ENCODE results near the gene PRR30.

The PRR30 gene

DNA sequence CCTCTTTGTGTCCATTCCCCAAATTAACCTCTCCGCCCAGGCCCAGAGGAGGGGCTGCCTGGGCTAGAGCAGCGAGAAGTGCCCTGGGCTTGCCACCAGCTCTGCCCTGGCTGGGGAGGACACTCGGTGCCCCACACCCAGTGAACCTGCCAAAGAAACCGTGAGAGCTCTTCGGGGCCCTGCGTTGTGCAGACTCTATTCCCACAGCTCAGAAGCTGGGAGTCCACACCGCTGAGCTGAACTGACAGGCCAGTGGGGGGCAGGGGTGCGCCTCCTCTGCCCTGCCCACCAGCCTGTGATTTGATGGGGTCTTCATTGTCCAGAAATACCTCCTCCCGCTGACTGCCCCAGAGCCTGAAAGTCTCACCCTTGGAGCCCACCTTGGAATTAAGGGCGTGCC, 39.2 kb downstream of the PRR30 start:
- in situ Hi-C loops (cut with HindIII; ENCODE audit: low sequenced_read_pairs): no loop called here

DNA sequence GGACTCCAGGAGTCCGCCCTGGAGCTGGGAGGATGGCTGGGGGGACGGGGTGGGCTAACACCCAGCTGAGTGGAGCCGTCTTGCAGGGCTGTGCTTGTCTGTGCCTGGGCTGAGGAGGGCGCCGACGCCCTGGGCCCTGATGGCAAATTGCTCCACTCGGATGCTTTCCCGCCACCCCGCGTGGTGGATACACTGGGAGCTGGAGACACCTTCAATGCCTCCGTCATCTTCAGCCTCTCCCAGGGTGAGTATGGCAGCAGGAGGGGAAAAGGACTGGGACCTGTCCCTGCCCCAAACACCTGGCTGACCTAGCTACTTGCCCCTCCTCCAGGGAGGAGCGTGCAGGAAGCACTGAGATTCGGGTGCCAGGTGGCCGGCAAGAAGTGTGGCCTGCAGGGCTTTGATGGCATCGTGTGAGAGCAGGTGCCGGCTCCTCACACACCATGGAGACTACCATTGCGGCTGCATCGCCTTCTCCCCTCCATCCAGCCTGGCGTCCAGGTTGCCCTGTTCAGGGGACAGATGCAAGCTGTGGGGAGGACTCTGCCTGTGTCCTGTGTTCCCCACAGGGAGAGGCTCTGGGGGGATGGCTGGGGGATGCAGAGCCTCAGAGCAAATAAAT, 39.8 kb downstream of the PRR30 start:
- in situ Hi-C loops (cut with HindIII; ENCODE audit: low sequenced_read_pairs): no loop called here

GRCh38 chr2:27097341-27097740, 41.9 kb downstream of the PRR30 start:
- in situ Hi-C loops (cut with HindIII; ENCODE audit: low sequenced_read_pairs): no loop called here

DNA sequence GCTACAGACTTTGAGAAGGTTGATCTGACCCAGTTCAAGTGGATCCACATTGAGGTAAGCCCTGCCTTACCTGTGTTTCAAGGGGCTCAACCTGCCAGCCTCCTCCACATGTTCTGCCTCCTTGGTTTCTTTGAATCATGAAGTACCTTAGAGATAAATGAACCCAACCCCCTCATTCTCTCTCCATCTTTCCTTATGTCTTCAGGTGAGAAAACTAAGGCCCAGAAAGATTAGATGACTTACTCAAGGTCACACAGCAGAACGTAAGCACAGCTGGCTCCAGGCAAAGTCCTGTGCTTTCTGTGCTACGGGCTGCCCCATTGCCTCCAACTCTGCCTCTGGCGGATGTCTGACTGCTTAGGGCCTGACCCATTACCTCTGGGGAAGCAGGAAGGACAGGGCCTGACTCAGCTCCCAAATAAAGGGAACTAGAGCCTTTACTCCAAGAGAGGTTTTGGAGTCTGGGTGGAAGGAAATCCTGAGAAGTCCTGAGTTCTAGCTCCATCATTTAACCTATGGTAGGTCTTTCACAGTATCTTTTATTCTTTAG, 42.4 kb downstream of the PRR30 start:
- in situ Hi-C loops (cut with HindIII; ENCODE audit: low sequenced_read_pairs): no loop called here

DNA sequence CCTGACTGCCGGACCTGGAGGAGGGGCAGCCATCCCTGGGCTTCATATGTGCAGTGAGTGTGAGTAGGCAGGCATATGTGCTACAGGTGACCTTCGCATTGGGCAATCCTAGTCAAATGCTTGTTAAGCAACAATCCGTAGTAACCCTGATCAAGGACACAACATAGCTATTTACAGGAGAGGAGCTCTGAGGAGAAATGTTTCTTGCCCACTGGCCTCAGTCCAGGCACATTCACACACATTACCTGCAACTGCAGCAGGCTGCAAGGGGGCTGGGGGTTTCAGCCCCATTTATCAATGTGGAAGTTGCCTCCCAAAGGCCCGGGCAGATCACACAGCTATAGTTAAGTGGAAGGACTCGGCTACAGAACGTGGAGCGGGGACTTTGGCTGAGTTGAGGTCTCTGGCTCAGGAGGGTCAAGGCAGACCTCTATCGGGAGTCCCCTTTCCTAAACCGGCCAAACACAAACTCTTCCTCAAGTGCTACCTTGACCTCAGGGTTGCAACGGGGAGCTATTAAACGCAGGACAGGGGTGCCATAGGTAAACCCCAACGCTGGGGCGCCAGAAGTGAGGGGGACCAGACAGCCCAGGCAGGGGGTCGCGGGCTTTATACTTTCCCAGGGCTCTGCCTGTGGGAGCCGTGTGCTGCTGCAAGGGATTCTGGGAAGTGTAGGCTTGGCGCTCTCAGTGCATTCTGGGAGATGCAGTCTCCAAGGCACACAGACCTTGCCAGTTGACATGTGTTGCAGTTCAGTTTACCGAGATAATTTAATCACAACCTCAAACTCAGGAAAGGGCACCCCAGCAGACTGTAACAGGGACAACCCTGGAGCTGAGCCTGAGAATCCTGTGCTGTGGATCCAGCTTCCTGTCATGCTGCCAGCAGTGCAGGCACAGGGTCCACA, 43.2 kb downstream of the PRR30 start:
- in situ Hi-C loops (cut with HindIII; ENCODE audit: low sequenced_read_pairs): no loop called here

DNA sequence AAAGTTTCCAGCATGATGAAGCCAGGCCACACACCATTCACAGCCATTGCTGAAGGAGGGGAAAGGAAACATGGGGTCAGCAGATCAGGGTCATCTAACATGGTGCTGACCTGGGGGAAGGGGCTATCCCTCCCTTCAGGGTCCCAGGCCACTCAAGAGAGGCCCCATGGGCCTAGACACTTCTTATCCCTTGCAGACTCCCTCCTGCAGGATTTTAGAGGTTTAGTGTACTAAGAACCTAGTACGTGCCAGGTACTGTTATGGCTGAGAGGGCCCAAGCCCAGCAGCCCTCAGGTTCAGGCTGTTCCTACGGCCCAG, 43.8 kb downstream of the PRR30 start:
- in situ Hi-C loops (cut with HindIII; ENCODE audit: low sequenced_read_pairs): no loop called here

DNA sequence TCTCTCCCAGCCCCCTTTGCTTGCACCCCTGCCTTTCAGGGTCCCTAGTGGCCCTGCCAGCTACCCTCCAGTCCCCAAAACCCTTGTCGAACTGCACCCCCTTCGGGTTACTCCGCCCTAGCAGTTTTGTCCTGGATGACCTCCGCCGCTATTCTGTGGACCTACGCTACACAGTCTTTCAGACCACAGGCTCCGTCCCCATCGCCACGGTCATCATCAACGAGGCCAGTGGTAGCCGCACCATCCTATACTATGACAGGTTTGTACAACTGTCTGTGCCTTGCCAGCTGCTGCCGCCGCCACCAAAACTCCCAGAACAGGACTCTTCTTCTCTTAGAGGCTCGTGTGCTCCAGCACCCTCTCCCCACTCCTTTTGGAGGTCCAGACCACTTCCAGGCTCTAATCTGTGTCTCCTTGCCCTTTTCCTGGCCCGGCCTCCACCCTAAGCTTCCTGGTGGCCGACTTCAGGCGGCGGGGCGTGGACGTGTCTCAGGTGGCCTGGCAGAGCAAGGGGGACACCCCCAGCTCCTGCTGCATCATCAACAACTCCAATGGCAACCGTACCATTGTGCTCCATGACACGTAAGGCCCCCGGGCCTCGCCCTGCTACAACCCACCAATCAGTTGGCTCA, 44.7 kb downstream of the PRR30 start:
- in situ Hi-C loops (cut with HindIII; ENCODE audit: low sequenced_read_pairs): loop anchor here (5.0 kb wide), 1 partner anchor 77 kb away; no protein-coding TSS in a partner anchor

DNA sequence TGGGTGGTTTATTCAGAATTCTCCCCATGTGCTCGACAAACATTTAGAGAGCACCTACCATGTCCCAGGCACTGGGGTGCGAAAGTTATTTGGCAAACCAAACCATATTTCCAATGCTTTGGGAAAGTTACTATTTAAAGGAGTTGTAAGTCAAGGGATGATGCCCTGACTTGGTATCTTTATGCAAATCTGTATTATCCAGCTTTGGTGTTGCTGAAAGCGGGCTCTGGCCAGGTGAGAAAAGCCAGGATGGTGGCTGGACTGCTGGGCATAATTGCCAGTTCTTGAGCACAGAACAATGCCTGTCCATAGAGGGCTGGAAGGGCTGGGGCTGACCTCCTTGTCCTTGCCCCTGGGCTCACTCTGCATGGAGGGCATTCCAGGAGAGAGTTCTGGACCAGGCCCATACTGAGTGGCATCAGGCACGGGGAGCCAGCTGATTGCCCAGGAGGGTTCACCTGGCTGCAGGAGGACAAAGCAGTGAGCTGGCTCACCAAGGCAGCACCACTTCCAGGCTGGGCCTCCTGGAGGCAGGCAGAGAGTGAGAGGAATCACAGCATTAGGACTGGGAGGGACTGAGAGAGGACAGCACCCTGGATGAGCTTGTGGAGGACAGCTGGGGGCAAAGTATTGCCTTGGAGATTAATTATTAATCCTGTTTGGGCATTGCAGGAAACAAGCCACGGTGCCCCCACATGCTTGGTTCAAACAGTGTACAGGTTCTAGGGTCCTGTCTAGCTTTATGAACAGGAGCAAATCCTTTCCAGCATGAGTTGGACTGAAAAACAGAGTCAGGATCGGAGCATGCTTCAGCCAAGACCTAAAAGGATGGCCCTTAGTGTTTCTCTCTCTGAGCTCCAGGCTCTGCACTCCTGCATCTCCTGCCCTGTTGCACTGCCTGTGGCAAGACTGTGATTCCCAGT, 45.5 kb downstream of the PRR30 start:
- in situ Hi-C loops (cut with HindIII; ENCODE audit: low sequenced_read_pairs): loop anchor here (5.0 kb wide), 1 partner anchor 76 kb away; no protein-coding TSS in a partner anchor

DNA sequence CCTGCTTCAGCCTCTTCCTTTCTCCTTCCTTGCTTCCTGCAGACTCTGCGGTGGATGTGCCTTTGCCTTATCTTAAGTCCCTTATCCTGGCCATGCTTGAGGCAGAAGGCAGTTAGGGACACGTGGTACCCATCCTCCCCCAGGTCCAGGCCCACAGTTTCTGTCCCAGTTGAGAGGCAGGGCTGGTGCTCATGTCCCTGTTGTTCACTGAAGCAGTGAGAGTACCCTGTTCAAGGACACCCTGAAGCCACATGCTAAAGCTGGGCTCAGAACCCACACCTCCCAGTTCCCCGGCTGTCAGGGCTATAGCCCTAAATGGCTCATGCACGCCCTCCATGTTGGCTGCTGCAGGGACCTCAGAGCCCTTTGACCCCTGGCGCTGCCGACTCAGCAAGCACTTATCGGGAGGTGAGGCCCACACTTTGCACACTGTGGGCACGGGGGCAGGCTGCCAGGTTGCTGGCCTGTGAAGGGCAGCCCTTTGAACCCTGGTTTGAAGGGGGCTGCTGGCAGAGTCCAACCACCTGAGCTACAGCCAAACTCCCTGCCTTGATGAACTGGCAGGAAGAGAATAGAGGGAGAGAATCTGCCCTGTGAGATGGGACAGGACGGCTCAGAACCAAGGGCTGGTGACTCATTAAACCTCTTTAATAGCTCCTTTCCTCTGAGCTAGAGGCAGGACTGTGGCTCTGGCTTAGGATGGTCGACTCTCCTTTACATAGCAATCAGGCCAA, 46.3 kb downstream of the PRR30 start:
- in situ Hi-C loops (cut with HindIII; ENCODE audit: low sequenced_read_pairs): loop anchor here (5.0 kb wide), 1 partner anchor 76 kb away; no protein-coding TSS in a partner anchor

- in situ Hi-C loops (cut with HindIII; ENCODE audit: low sequenced_read_pairs): loop anchor here (5.0 kb wide), 1 partner anchor 75 kb away; no protein-coding TSS in a partner anchor
Measured at GRCh38 chr2:27091746-27092695, 47.2 kb downstream of the PRR30 start.

DNA sequence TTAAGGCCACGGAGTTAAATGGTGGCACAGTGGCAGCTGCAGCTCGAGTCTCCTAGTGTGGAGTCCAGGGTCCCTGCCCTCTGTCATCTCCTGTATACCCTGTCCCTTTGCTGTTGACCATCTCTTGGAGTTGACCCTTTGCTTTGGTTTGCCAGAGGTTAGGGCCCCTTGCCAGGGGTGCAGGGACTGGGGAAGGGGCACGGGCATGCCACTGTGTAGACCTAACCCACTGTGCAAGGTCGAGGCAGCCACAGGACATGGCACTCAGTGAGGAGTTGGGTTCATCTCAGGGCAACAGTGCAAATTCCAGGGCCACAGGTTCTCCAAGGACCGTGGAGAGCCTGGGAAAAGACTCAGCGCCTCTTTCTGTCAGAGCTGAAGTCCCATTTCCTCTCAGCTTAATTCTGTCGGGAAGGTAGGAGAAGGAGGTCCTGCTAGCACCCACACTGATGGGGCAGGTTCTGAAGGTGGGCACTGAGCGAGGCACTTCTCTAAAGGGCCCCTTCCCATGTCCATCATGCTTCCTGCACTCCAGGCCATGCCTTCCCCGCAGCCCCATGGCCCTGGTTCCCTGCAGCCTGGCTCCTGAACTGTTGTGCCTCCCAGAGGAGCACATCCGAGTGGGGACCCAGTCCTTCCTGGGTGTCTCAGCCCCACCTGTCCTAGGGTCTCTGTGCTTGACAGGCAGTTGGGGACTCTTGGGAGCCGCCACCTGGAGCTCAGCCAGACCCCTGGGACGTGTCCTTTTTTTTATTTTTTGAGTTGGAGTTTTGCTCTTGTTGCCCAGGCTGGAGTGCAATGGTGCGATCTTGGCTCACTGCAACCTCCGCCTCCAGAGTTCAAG, 49.9 kb downstream of the PRR30 start:
- in situ Hi-C loops (cut with HindIII; ENCODE audit: low sequenced_read_pairs): no loop called here

DNA sequence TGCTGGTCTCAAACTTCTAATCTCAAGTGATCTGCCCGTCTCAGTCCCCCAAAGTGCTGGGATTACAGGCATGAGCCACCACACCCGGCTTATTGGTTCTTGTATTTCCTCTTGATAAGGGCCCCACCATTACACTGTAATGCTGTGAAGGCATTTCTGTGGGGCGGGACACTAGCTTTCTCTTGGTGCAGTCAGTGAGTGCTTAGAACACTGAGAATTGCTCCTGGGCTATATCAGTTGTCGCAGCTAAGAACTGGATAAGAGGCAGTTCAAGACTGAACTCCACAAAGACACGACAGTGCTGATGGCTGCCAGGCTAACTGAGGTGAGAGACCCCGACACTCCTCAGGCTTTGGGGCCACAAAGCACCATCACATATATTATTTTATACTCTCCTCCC, 50.6 kb downstream of the PRR30 start:
- in situ Hi-C loops (cut with HindIII; ENCODE audit: low sequenced_read_pairs): no loop called here

- in situ Hi-C loops (cut with HindIII; ENCODE audit: low sequenced_read_pairs): no loop called here
Measured at GRCh38 chr2:27087823-27088410, 51.3 kb downstream of the PRR30 start.

Measured in endothelial cell of hepatic sinusoid (primary cell).